Measurements from ENCODE around the gene CDH15.

- TF ChIP-seq CTCF (IDR thresholded peaks at IDR 0.05 in 2 of 3, conservative IDR thresholded peaks at IDR 0.05 in 1 of 3; ENCODE audit: borderline replicate concordance in 1 of 3, insufficient read depth in 1 of 3, low read depth in 2 of 3, low read length in 2 of 3) (peak in 1 of 3 experiments; percentile 35; a peak in 2 of 6 replicates), YY1 (IDR thresholded peaks at IDR 0.05; ENCODE audit: extremely low read depth, insufficient replicate concordance, low read depth, low read length) (no peak), RAD21 (IDR thresholded peaks at IDR 0.05; ENCODE audit: low read depth) (no peak), SRF (IDR thresholded peaks at IDR 0.05; ENCODE audit: low read depth) (no peak), ATF3 (IDR thresholded peaks at IDR 0.05) (no peak), SIN3A (IDR thresholded peaks at IDR 0.05; ENCODE audit: low read depth) (no peak), SP1 (IDR thresholded peaks at IDR 0.05; ENCODE audit: low read depth) (no peak), POLR2A (IDR thresholded peaks at IDR 0.05; ENCODE audit: borderline replicate concordance, extremely low read depth, insufficient read depth, insufficient read length) (no peak), CBX3 (IDR thresholded peaks at IDR 0.05; ENCODE audit: low read depth) (no peak)
Observed at GRCh38 chr16:89132194-89133005, 39.1 kb upstream of the CDH15 start.

Data from HCT116 (cell line).